GM12892 (cell line): Measurements from ENCODE around the gene SNORC.

Experiments
- POLR2A ChIP-seq: IDR thresholded peaks from 2 replicates; pipeline ENCODE4 v1.6.1; 2011; ENCODE audit warnings: low read depth, low read length, control low read depth
- POLR2AphosphoS5 ChIP-seq: IDR thresholded peaks from 2 replicates; pipeline ENCODE4 v1.6.1; 2011; ENCODE audit warnings: low read depth, low read length, control low read depth

- TF ChIP-seq POLR2A = no peak
- no peak for TF ChIP-seq POLR2AphosphoS5
These were observed 40.1 kb upstream of the SNORC start for GRCh38 chr2:232829988-232830387.
